ENCODE data around the gene ADRA2C.

DNA sequence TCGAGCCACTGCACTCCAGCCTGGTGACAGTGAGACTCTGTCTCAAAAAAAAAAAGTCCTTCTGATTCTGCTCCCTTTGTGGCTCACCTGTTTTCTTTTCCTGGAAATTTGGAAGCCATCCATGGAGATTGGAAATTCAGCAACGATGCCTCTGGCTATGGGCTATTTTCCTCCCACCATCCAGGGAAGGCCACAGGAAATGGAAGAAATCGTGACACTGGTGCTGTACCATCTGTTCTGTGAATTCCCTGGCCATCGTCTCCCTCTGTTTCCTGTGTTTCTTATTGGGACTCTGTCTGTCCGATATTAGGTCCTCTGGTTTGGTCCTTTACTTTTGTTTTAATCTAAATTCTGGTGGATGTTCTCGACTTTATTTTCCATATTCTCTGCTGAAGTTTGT is 29.4 kb upstream of the ADRA2C start:
- TF ChIP-seq POLR2A (IDR thresholded peaks at IDR 0.05): no peak
- TF ChIP-seq, protein P1, sequence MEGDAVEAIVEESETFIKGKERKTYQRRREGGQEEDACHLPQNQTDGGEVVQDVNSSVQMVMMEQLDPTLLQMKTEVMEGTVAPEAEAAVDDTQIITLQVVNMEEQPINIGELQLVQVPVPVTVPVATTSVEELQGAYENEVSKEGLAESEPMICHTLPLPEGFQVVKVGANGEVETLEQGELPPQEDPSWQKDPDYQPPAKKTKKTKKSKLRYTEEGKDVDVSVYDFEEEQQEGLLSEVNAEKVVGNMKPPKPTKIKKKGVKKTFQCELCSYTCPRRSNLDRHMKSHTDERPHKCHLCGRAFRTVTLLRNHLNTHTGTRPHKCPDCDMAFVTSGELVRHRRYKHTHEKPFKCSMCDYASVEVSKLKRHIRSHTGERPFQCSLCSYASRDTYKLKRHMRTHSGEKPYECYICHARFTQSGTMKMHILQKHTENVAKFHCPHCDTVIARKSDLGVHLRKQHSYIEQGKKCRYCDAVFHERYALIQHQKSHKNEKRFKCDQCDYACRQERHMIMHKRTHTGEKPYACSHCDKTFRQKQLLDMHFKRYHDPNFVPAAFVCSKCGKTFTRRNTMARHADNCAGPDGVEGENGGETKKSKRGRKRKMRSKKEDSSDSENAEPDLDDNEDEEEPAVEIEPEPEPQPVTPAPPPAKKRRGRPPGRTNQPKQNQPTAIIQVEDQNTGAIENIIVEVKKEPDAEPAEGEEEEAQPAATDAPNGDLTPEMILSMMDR (IDR thresholded peaks at IDR 0.05): no peak

All from adrenal gland (tissue), 5 donors.